HG03139 (cell line): ENCODE measurements around the gene TMEM116.
"Not testable (repeated sequence)": the region's sequence is repeated elsewhere in the genome, so short reads cannot be mapped to it uniquely, and the experiment has no call there.

Source experiments
- ATAC-seq: cut with Tn5 transposase; IDR thresholded peaks from one replicate; pipeline ENCODE4 v1.9.1; 2021; ENCODE audit not compliant: unreplicated experiment

The TMEM116 gene

DNA sequence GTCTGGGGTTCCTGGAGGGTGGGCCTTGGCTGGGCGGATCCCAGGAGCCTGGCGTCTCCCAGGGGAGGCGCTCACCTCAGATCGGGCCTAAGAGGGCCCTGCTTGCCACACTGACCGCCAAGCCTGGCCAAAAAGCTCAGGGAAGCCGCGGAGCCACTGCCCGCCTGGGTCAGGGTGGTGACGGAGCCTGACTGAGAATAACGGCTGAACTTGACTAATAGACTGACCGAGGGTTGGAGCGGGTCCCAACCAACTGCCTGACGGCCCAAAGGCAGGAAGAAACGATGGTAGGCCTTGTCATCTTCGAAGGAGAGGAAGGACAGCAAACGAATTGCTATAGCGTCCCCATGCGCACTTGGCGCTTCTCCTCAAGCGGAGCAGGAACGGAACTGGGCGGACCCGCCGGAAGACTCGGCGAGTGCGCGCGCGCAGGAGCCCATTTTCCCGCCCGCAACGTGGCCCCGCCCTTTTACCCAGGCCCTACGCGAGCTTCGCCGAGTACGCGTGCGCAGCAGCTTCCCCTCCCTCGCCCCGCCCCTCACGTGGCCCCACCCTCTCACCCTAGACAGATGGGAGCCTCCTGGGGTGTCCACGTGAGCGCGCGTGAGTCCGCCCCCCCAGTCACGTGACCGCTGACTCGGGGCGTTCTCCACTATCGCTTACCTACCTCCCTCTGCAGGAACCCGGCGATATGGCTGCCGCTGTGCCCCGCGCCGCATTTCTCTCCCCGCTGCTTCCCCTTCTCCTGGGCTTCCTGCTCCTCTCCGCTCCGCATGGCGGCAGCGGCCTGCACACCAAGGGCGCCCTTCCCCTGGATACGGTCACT lies at the start of gene TMEM116, which contains the start of gene ERP29:
Gene TMEM116 (minus strand): TSS at position 391 of the 826 bp plus-strand sequence. CDS start 7,895 bp downstream, outside the sequence.
Gene ERP29 (plus strand): TSS at position 652 of the 826 bp plus-strand sequence. CDS start 40 bp downstream, at position 692.
- peak; percentile 59 for ATAC-seq

DNA sequence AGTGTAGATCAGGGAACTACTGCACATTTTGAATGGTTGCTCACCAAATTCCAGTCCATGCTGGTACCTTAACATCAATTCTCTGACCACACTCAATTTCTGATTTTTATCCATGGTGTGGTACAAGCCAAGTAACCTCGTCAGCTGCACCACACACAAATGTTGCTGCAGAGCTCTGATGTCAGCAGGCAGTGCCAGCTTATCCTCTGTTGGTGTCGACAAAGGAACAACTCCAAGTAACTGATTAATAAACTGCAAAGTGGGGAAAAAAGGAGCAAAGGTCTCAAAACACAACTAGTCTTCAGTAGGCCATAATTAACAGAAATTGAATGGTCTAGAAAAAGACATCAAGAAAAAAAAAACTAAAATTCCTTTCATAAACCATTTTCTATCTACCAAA lies 48.2 kb upstream of the TMEM116 start:
- ATAC-seq = no peak

DNA sequence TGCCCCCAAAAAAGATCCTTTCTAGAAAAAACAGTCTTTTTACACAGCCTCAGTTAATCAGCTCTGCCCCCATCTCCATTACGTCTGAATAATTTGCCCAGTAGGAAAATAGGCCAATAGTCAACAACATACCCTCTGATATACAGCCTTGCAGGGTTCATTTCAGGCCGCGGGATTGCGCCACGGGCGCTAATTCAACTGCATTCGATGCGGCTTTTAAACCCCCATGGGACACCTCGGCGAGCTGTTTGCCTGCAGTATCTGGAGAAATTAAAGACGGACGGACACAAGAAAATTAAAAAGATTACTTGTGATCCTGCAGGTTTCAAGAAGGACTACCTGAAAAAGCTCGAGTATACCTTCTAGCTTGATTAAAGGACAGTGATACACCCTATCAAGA lies 36.4 kb upstream of the TMEM116 start:
- ATAC-seq = no peak

- ATAC-seq = no peak
These were observed 33.0 kb upstream of the TMEM116 start for GRCh38 chr12:112046003-112046402.

- ATAC-seq = not testable (repeated sequence)
These were observed 23.6 kb upstream of the TMEM116 start for GRCh38 chr12:112036614-112037013.

GRCh38 chr12:112035219-112035785 lies 22.3 kb upstream of the TMEM116 start:
- ATAC-seq = no peak

- ATAC-seq = no peak
These were observed 19.3 kb upstream of the TMEM116 start for GRCh38 chr12:112032292-112032691.

DNA sequence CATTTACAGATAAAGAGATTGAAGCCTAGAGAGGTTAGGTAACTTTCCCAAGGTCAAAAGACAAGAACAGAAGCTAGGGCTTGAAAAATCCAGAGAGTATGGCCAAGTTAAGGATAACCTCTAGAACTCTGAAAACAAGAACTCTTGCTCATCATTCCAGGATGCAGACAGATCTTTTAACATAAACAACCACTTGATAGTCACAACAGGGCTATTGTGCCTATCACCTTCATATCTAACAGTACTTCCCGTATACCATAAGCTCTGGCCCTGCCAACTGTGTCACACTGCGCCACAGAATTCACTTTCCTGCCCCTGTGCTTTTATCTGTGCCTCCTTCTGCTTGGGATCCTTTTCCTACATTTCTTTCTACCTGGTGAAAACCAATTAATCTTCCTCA lies 18.5 kb upstream of the TMEM116 start:
- ATAC-seq = no peak

GRCh38 chr12:112029301-112029700 lies 16.3 kb upstream of the TMEM116 start:
- ATAC-seq = no peak

GRCh38 chr12:112025808-112026375 lies 12.9 kb upstream of the TMEM116 start:
- ATAC-seq = no peak

GRCh38 chr12:112023759-112024396 lies 10.9 kb upstream of the TMEM116 start:
- ATAC-seq = no peak

DNA sequence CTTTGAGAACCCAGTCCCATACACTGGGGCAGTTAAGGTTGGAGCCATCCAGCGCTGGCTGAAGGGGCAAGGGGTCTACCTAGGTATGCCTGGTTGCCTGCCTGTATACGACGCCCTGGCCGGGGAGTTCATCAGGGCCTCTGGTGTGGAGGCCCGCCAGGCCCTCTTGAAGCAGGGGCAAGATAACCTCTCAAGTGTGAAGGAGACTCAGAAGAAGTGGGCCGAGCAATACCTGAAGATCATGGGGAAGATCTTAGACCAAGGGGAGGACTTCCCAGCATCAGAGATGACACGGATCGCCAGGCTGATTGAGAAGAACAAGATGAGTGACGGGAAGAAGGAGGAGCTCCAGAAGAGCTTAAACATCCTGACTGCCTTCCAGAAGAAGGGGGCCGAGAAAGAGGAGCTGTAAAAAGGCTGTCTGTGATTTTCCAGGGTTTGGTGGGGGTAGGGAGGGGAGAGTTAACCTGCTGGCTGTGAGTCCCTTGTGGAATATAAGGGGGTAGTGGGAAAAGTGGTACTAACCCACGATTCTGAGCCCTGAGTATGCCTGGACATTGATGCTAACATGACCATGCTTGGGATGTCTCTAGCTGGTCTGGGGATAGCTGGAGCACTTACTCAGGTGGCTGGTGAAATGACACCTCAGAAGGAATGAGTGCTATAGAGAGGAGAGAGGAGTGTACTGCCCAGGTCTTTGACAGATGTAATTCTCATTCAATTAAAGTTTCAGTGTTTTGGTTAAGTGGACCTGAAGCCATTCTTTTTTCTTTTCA lies 9.5 kb upstream of the TMEM116 start:
- ATAC-seq = no peak

DNA sequence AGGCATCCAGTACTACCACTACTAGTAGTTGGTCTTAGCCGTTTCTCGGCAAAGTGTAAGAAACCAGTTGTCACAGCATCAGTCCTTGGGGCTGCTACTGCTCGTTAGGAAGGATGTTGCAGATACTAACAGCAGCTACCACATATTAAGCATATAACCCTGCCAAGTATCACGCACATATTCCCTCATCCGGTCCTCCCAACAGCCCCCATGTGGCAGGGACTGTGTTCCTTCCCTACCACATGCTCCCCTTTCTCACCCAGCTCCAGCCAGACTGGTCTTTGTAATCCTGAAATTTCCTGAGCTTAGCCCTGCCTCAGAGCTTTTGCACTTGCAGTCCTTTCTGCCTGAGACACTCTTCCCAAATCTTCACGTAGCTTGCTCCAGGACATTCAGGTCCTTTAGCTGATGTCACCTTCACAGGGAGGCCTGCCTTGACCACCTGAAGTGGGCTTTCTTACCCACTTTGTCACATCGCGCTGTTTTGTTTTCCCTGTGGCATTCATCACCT lies 8.0 kb upstream of the TMEM116 start:
- no peak for ATAC-seq

- no peak for ATAC-seq
These were observed 5.7 kb upstream of the TMEM116 start for GRCh38 chr12:112018571-112019237.

DNA sequence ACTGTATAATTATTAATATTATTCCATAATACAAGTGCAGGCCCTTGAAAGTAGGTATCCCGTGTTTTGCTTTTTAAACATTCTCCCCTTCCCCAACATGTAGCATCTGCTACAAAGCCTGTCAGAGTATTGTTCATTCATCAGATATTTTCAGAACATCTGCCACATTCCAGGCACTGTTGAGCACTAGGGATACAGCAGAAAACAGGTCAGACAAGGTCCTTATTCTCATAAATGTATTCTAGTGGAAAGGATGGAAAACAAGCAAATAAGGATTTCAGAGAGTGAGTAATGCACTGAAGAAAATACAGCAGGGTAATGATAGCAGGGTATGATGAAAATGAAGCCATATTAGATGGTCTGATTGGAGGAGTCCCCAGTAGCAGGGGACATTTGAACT lies 4.1 kb upstream of the TMEM116 start:
- ATAC-seq = no peak

DNA sequence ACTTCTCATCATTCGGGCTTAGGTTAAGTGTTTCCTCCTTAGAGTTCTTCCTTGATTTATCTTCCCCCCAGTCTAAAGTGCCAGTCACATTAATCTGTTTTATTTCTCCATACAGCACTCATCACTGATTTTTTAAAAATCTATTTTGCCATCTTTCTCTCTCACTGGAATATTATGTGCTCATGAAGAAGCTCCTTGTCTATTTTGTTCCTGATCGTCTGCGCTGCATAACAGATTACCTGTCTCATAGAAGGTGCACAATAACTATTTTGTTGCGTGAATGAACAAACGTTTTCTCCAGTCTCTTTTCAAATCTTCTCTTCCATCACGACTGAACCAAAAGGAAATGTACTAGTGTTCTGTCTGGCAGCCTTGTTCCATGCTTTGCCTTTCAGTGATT lies 3.0 kb upstream of the TMEM116 start:
- ATAC-seq = no peak

- peak; percentile 14 for ATAC-seq
These were observed 837 bp upstream of the TMEM116 start for GRCh38 chr12:112013601-112014402.

DNA sequence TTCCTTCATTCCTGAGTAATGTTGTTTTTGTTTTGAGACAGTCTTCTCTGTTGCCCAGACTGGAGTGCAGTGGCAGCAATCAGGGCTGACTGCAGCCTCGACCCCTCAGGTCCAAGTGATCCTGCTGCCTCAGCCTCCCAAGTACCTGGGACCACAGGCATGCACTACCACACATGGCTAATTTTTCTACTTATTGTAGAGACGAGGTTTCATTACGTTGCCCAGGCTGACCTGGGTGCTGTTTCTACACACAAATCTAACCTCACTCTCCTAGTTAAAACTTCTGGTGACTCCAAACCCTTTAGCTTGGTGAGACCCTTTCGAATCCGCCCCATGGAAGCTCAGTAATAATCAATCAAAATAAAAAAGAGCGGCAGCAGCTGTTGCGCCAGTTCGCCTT lies 1.3 kb downstream of the TMEM116 start:
- no peak for ATAC-seq
